Measurements from ENCODE around the gene RYK. TPM values are rescaled to one million over a fixed set of nuclear protein-coding genes. Genes with fewer than 3 reads are reported as not detected.

RYK gene
- total RNA-seq, 1 experiment from 2014 or later = 60.6 TPM

DNA sequence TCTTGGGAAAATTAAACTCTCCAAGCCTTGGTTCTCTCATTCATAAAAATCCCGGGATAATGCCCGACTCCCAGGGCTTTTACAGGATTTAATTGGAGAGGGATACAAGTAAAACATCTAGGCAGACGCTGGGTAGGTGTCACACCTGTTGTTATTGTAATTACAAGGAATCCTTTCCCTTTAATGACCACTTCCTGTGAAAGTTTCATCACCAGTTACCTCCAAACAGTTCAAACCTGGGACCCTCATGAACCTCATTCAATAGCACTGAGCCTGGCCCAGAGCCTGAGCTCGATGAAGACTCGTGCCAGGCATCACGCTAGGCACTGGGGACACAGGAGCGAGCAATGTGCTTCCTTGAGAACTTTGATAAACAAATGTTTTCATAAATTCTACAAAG lies 2.1 kb upstream of the RYK start:
- H2AK5ac ChIP-seq (ENCODE audit: insufficient read length, low read length) = no peak overlapping the region
- peak overlapping the region in 1 of 3 experiments; percentile 86; a peak in 2 of 7 replicates for H3K27ac Mint-ChIP-seq
- peaks cover 0 to 4% of the 10 kb centered on the region in 2 experiments; a peak in 1 of 5 replicates for H3K9me3 Mint-ChIP-seq
- peaks cover 0 to 11% (median 9%) of the 10 kb centered on the region in 3 experiments; a peak in 2 of 7 replicates for H3K36me3 Mint-ChIP-seq (ENCODE audit: insufficient read depth in 1 of 3, low read depth in 3 of 3)
- H2BK20ac ChIP-seq (ENCODE audit: low read depth, low read length, poor library complexity, severe bottlenecking) = no peak overlapping the region
- H2BK5ac ChIP-seq (ENCODE audit: insufficient read length, low read length) = no peak overlapping the region
- H4K91ac ChIP-seq (ENCODE audit: insufficient read length, low read depth, low read length) = no peak overlapping the region
- H3K9me3 ChIP-seq (ENCODE audit: control insufficient read depth, low read depth, low read length) = no peaks in the 10 kb centered on the region
- no peak overlapping the region for H2AFZ ChIP-seq (ENCODE audit: low read length)
- no peak overlapping the region for H3K27ac ChIP-seq (ENCODE audit: insufficient read length, low read depth, low read length)
- no peak overlapping the region for H3K4me2 ChIP-seq (ENCODE audit: insufficient read depth, insufficient read length, low read length)
- no peak overlapping the region for H3T11ph ChIP-seq (ENCODE audit: low read length)
- H4K20me1 ChIP-seq (ENCODE audit: control insufficient read depth, insufficient read depth, insufficient read length) = no peaks in the 10 kb centered on the region
- H3K27me3 ChIP-seq (ENCODE audit: insufficient read depth, low read length) = no peaks in the 10 kb centered on the region
- no peak overlapping the region for H3K56ac ChIP-seq (ENCODE audit: insufficient read length, low read depth, low read length)
- H3K18ac ChIP-seq (ENCODE audit: insufficient read length, low read depth, low read length) = peak overlapping the region; percentile 68
- peaks cover 17% of the 10 kb centered on the region; the same call in 1 of the 2 replicates for H3K79me2 ChIP-seq (ENCODE audit: insufficient read depth, low read length)
- no peak overlapping the region for H2BK120ac ChIP-seq (ENCODE audit: low read depth, low read length, poor library complexity, severe bottlenecking)
- TF ChIP-seq, protein P1, sequence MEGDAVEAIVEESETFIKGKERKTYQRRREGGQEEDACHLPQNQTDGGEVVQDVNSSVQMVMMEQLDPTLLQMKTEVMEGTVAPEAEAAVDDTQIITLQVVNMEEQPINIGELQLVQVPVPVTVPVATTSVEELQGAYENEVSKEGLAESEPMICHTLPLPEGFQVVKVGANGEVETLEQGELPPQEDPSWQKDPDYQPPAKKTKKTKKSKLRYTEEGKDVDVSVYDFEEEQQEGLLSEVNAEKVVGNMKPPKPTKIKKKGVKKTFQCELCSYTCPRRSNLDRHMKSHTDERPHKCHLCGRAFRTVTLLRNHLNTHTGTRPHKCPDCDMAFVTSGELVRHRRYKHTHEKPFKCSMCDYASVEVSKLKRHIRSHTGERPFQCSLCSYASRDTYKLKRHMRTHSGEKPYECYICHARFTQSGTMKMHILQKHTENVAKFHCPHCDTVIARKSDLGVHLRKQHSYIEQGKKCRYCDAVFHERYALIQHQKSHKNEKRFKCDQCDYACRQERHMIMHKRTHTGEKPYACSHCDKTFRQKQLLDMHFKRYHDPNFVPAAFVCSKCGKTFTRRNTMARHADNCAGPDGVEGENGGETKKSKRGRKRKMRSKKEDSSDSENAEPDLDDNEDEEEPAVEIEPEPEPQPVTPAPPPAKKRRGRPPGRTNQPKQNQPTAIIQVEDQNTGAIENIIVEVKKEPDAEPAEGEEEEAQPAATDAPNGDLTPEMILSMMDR (conservative IDR thresholded peaks at IDR 0.05) = no peak
- H4K8ac ChIP-seq (replicated peaks; ENCODE audit: insufficient read length, low read depth, low read length) = no peak overlapping the region
- no peaks in the 10 kb centered on the region for H3K27me3 Mint-ChIP-seq (ENCODE audit: low read depth)
- peaks cover 15% of the 10 kb centered on the region; the same call in 1 of the 2 replicates for H3K4me1 ChIP-seq (ENCODE audit: insufficient read depth, low read length)
- no peak overlapping the region for H4K5ac ChIP-seq (ENCODE audit: insufficient read length, low read depth, low read length)
- no peak for DNase-seq
- no peak overlapping the region for H3K9ac ChIP-seq (ENCODE audit: extremely low read depth, insufficient read length, low read length)
- peaks cover 8% of the 10 kb centered on the region for H3K23me2 ChIP-seq (ENCODE audit: insufficient read length, low read depth, low read length, poor library complexity, severe bottlenecking)
- H3K4me1 Mint-ChIP-seq = peaks cover 41 to 52% of the 10 kb centered on the region in 2 experiments
- no peaks in the 10 kb centered on the region for H3K79me1 ChIP-seq (ENCODE audit: insufficient read depth, low read depth, low read length, poor library complexity, severe bottlenecking)
- no peak overlapping the region for H3K4ac ChIP-seq (ENCODE audit: low read depth, low read length)
- no peak overlapping the region for H2BK12ac ChIP-seq (ENCODE audit: insufficient read length, low read depth, low read length)
- no peak overlapping the region for H3K23ac ChIP-seq (ENCODE audit: insufficient read length, low read depth, low read length)
- no CpG with 5 or more reads among the region's 7 CpGs for WGBS (ENCODE audit: extremely low coverage, insufficient read length, low lambda C conversion rate)
- H3K4me3 Mint-ChIP-seq = no peak overlapping the region; a peak in 2 of 5 replicates
- H3K14ac ChIP-seq (ENCODE audit: insufficient read depth, low read length) = no peak overlapping the region
- no peak overlapping the region for H2BK15ac ChIP-seq (ENCODE audit: low read depth, low read length)
